ENCODE results near the gene SURF1. TPM values are rescaled to one million over a fixed set of nuclear protein-coding genes. Genes with fewer than 3 reads are reported as not detected.

Gene SURF1
- total and polyA plus RNA-seq, 10 of the 15 experiments (the other 5 are each of a cell fraction or from before 2014, with no cell fraction given): 17.9 to 46.4 (median 29.6) TPM

GRCh38 chr9:133307301-133307700, 49.0 kb downstream of the SURF1 start:
- intact Hi-C loops (cut with micrococcal nuclease; ENCODE audit: unreplicated experiment): no loop called here
- no peaks in the 10 kb centered on the region for H4K20me1 ChIP-seq (ENCODE audit: control insufficient read depth, insufficient read depth)

More at GRCh38 chr9:133307301-133307700, 49.0 kb downstream of the SURF1 start:
- WGBS (ENCODE audit: insufficient coverage, insufficient replicate concordance, low lambda C conversion rate, missing lambda C conversion rate): 60% methylated on average over 16 of the region's 16 CpGs
- FAIRE-seq (no peak), DNase-seq (ENCODE audit: low read depth, low spot score) (no peak), ATAC-seq (no peak)
- Histone ChIP-seq H3K9ac (ENCODE audit: control insufficient read depth, insufficient read depth, low read length) (no peak overlapping the region), H3K4me2 (ENCODE audit: control insufficient read depth, insufficient read depth) (no peak overlapping the region), H3K9me3 (replicated peaks; ENCODE audit: control insufficient read depth, insufficient read depth, low read length) (no peaks in the 10 kb centered on the region; the same call in 2 of the 3 replicates), H3K4me1 (ENCODE audit: control insufficient read depth, insufficient read depth, low read length) (no peaks in the 10 kb centered on the region), H3K27me3 (replicated peaks in 1 of 2; ENCODE audit: control insufficient read depth in 2 of 2, insufficient read depth in 2 of 2, low read length in 1 of 2) (no peaks in the 10 kb centered on the region), H3K27ac (ENCODE audit: control insufficient read depth, insufficient read depth) (no peak overlapping the region), H3K79me2 (ENCODE audit: control insufficient read depth, insufficient read depth, low read length) (no peaks in the 10 kb centered on the region), H3K36me3 (ENCODE audit: control insufficient read depth in 2 of 2, insufficient read depth in 2 of 2, low read length in 1 of 2) (no peaks in the 10 kb centered on the region), H2AFZ (ENCODE audit: control insufficient read depth, low read depth, low read length) (no peak overlapping the region), H3K4me3 (no peak overlapping the region)
- TF ChIP-seq NRF1 (conservative IDR thresholded peaks at IDR 0.05; ENCODE audit: low read depth, low read length): no peak
- TF ChIP-seq ELK1 (IDR thresholded peaks at IDR 0.05; ENCODE audit: low read depth, low read length): no peak
- TF ChIP-seq BHLHE40 (IDR thresholded peaks at IDR 0.05; ENCODE audit: borderline replicate concordance in 1 of 2, low read depth in 2 of 2, low read length in 1 of 2): no peak
- no peak for TF ChIP-seq IRF3 (IDR thresholded peaks at IDR 0.05)
- no peak for TF ChIP-seq ZNF274 (IDR thresholded peaks at IDR 0.05; ENCODE audit: insufficient read depth, insufficient read length)
- TF ChIP-seq YY1 (IDR thresholded peaks at IDR 0.05; ENCODE audit: low read depth, low read length): no peak
- TF ChIP-seq NR2C2 (IDR thresholded peaks at IDR 0.05; ENCODE audit: borderline replicate concordance, control insufficient read depth, insufficient read length, low read depth): no peak
- TF ChIP-seq WRNIP1 (IDR thresholded peaks at IDR 0.05; ENCODE audit: borderline replicate concordance, low read depth, low read length): no peak
- no peak for TF ChIP-seq POU2F2 (IDR thresholded peaks at IDR 0.05; ENCODE audit: borderline replicate concordance, low read depth, low read length)
- TF ChIP-seq EGR1 (IDR thresholded peaks at IDR 0.05; ENCODE audit: borderline replicate concordance in 1 of 2, low read depth in 2 of 2, low read length in 2 of 2): no peak
- TF ChIP-seq JUND (IDR thresholded peaks at IDR 0.05; ENCODE audit: low read depth, low read length): no peak
- no peak for TF ChIP-seq NFIC (IDR thresholded peaks at IDR 0.05; ENCODE audit: low read depth, low read length)
- no peak for TF ChIP-seq POLR2AphosphoS5 (IDR thresholded peaks at IDR 0.05; ENCODE audit: low read length)
- no peak for TF ChIP-seq MTA3 (IDR thresholded peaks at IDR 0.05; ENCODE audit: borderline replicate concordance, low read length)
- TF ChIP-seq PAX5 (IDR thresholded peaks at IDR 0.05; ENCODE audit: borderline replicate concordance, low read depth, low read length): no peak
- no peak for TF ChIP-seq TCF7 (IDR thresholded peaks at IDR 0.05; ENCODE audit: borderline replicate concordance)
- no peak for TF ChIP-seq ZBTB40 (IDR thresholded peaks at IDR 0.05; ENCODE audit: borderline replicate concordance)
- no peak for TF ChIP-seq PBX3 (IDR thresholded peaks at IDR 0.05; ENCODE audit: insufficient replicate concordance, low read depth, low read length)
- in situ Hi-C loops (cut with MboI): no loop called here
- POLR2A ChIA-PET: no interaction called here
- RAD21 ChIA-PET (ENCODE audit: unreplicated experiment): no interaction called here
- CTCF ChIA-PET: interaction anchor here (0.9 to 1.3 kb wide), 2 partner anchors 67 to 120 kb away, joined by 3 read pairs; no protein-coding TSS in a partner anchor
- no TSS peak for BruUV-seq (replicated peaks)
- SMC1A ChIA-PET (ENCODE audit: uncharacterized antibody, unreplicated experiment): no interaction called here
